Stimulated activated CD8-positive, alpha-beta memory T cell treated with anti-CD3 and anti-CD28 coated beads, Interleukin-4, amount 100 ng/mL, for 48 hours (primary cell): ENCODE data around the gene ATRX.
"Not testable (repeated sequence)": the region's sequence is repeated elsewhere in the genome, so short reads cannot be mapped to it uniquely, and the experiment has no call there.

Experiments used
- DNase-seq: peaks from one replicate; pipeline ENCODE4 v3.0.0-alpha.2; 2020

Gene ATRX

GRCh38 chrX:77621453-77621852, 164.6 kb downstream of the ATRX start:
- not testable (repeated sequence) for DNase-seq

- DNase-seq: no peak
Measured at GRCh38 chrX:77617206-77617605, 168.8 kb downstream of the ATRX start.

GRCh38 chrX:77603635-77604336, 182.2 kb downstream of the ATRX start:
- no peak for DNase-seq

- DNase-seq: no peak
Measured at GRCh38 chrX:77597511-77597910, 188.5 kb downstream of the ATRX start.

- no peak for DNase-seq
Measured at GRCh38 chrX:77597090-77597489, 188.9 kb downstream of the ATRX start.

GRCh38 chrX:77595848-77596247, 190.2 kb downstream of the ATRX start:
- DNase-seq: no peak

- DNase-seq: no peak
Measured at GRCh38 chrX:77572322-77572721, 213.7 kb downstream of the ATRX start.

GRCh38 chrX:77565278-77565677, 220.7 kb downstream of the ATRX start:
- DNase-seq: no peak

GRCh38 chrX:77564823-77565222, 221.2 kb downstream of the ATRX start:
- no peak for DNase-seq

GRCh38 chrX:77561372-77561771, 224.6 kb downstream of the ATRX start:
- DNase-seq: no peak

GRCh38 chrX:77556276-77556675, 229.7 kb downstream of the ATRX start:
- no peak for DNase-seq

GRCh38 chrX:77548751-77549150, 237.3 kb downstream of the ATRX start:
- DNase-seq: no peak

- not testable (repeated sequence) for DNase-seq
Measured at GRCh38 chrX:77539778-77540177, 246.2 kb downstream of the ATRX start.

GRCh38 chrX:77531261-77531660, 254.8 kb downstream of the ATRX start:
- DNase-seq: not testable (repeated sequence)

GRCh38 chrX:77528034-77528433, 258.0 kb downstream of the ATRX start:
- no peak for DNase-seq

- no peak for DNase-seq
Measured at GRCh38 chrX:77527233-77528001, 258.6 kb downstream of the ATRX start.

- DNase-seq: no peak
Measured at GRCh38 chrX:77519765-77520164, 266.3 kb downstream of the ATRX start.

- DNase-seq: no peak
Measured at GRCh38 chrX:77514177-77514576, 271.8 kb downstream of the ATRX start.

- DNase-seq: no peak
Measured at GRCh38 chrX:77510007-77510406, 276.0 kb downstream of the ATRX start.

GRCh38 chrX:77505227-77505626, 280.8 kb downstream of the ATRX start:
- DNase-seq: no peak

GRCh38 chrX:77502951-77503525, 283.0 kb downstream of the ATRX start:
- no peak for DNase-seq

GRCh38 chrX:77500164-77500563, 285.9 kb downstream of the ATRX start:
- DNase-seq: not testable (repeated sequence)

- no peak for DNase-seq
Measured at GRCh38 chrX:77493677-77494553, 292.1 kb downstream of the ATRX start.
